Ovary (tissue), 10 donors: ENCODE results near the gene ERVK3-1. TPM values are rescaled to one million over a fixed set of nuclear protein-coding genes. Genes with fewer than 3 reads are reported as not detected.
"Not testable (repeated sequence)": the region's sequence is repeated elsewhere in the genome, so short reads cannot be mapped to it uniquely, and the experiment has no call there.

Source experiments
- DNase-seq, 5 donors: peaks; one replicate each; pipeline ENCODE4 v3.0.0-alpha.2; 2019 to 2020
- H3K27ac ChIP-seq, 2 donors: fragments of 200-600 bp; one replicate each; pipeline versions ENCODE4 v1.5.1 to v1.8.0; 2019 to 2022
- H3K27me3 ChIP-seq: fragments of 200-600 bp; one replicate; pipeline ENCODE4 v1.8.0; 2022
- H3K36me3 ChIP-seq: fragments of 200-600 bp; sonication (generic); one replicate; pipeline ENCODE4 v1.5.1; 2019
- H3K4me1 ChIP-seq: one replicate; pipeline ENCODE4 v1.8.1; 2013; ENCODE audit warnings: mild to moderate bottlenecking, moderate library complexity; ENCODE audit not compliant: insufficient read depth
- H3K4me3 ChIP-seq: fragments of 200-600 bp; sonication (generic); one replicate; pipeline ENCODE4 v1.5.1; 2017
- H3K9me3 ChIP-seq, 2 donors: fragments of 200-600 bp in 1 of 2; sonication (generic) in 1 of 2; one replicate each; pipeline versions ENCODE4 v1.5.1 to v1.8.1; 2013 to 2019; ENCODE audit warnings: mild to moderate bottlenecking in 1 of 2, moderate library complexity in 1 of 2
- EP300 ChIP-seq: sonication (generic); formaldehyde crosslinking; IDR thresholded peaks from one replicate; pipeline ENCODE4 v1.6.1; 2017; ENCODE audit warnings: antibody characterized with exemption
- POLR2A ChIP-seq: fragments of 450-650 bp; IDR thresholded peaks from one replicate; pipeline ENCODE4 v1.6.1; 2017; ENCODE audit warnings: antibody characterized with exemption, mild to moderate bottlenecking, moderate library complexity
- WGBS, 3 donors: extraction: QIAGEN DNeasy Blood & Tissue Kit in 1 of 3; methylation state at CpG; one replicate each; pipeline versions ENCODE4 v1.1.5 to v1.1.7; 2013 to 2017; 5-methylcytosine and 5-hydroxymethylcytosine counted together
- intact Hi-C, 4 donors: fragments of 100-400 bp; cut with DNase I; formaldehyde crosslinking; loops; one replicate each; pipeline versions ENCODE4 v1.11.0 to v1.15.1; 2022 to 2023
- long read RNA-seq, 3 donors: library from polyadenylated mRNA in 2 of 3; unstranded in 2 of 3; transcript quantifications; one replicate each; pipeline ENCODE4 v2.0.0 and lab custom pipeline, GENCODE V29; 2021 to 2026
- polyA plus RNA-seq, 2 donors: library from polyadenylated mRNA; stranded (reverse); fragments of 200-250 nt in 1 of 2; fragments of 350-450 nt in 1 of 2; fragmentation: Illumina TruSeq in 1 of 2; extraction: RNeasy Lipid Tissue Mini Kit (QIAGEN cat#74804) in 1 of 2; gene quantifications; one replicate each; pipeline ENCODE4 v1.2.3, GENCODE V29; 2013 to 2014
- total RNA-seq, 7 donors: library from RNA; depleted of rRNA in 2 of 7; stranded (reverse); fragments of >200 nt in 2 of 7; fragmentation: NEBNext Ultra II Directional in 3 of 7; extraction: Animal tissue kit (Norgen Biotek cat#: 25700) in 3 of 7; gene quantifications; one replicate each; pipeline versions ENCODE4 v1.1.0 to v1.2.4, GENCODE V29; 2016 to 2023
- TF ChIP-seq, protein P1 (sequence below), 3 donors: fragments of 450-650 bp in 2 of 3; fragments of 200-600 bp in 1 of 3; IDR thresholded peaks; one replicate each; pipeline versions ENCODE4 v1.5.1 to v1.8.0; 2016 to 2022; ENCODE audit warnings: antibody characterized with exemption in 3 of 3, mild to moderate bottlenecking in 1 of 3
- donor health status: DM: no; HTN: no; CAD: no; lungs with moderate emphysema.
- donor health status: DM: no; HTN: no; CAD: no.
- donor health status: Bipolar disorder and iron deficiency.
- donor health status: DM: yes; HTN: yes; CAD: no.
- donor health status: DM: no; HTN: no; CAD: no.
- donor health status: DM: yes; HTN: yes; CAD: no.

ERVK3-1 gene
- total RNA-seq (10 to 100 TPM; 26.9 to 37.6 (median 29.9) TPM), polyA plus RNA-seq (10 to 100 TPM; 27.4 to 52.5 TPM)
- long read RNA-seq, donor 1, transcript ERVK3-1-204 (2 exons, 3,889 nt): minor isoform, 8 of 95 reads
- long read RNA-seq, donor 1, transcript ERVK3-1-203 (2 exons, 616 nt): minor isoform, 9 of 95 reads
- long read RNA-seq, donor 1, transcript ERVK3-1-201 (4 exons, 1,469 nt): major isoform, 66 of 95 reads
- long read RNA-seq, donor 1, partial matches to known transcripts: 2 of 95 reads
- long read RNA-seq, donor 1, other reads (novel, unspliced or antisense): 8 of 95 reads
- long read RNA-seq, donor 2, transcript ERVK3-1-201 (4 exons, 1,469 nt): major isoform, 26 of 30 reads
- long read RNA-seq, donor 2, partial matches to known transcripts: 0 of 30 reads
- long read RNA-seq, donor 2, other reads (novel, unspliced or antisense): 0 of 30 reads
- long read RNA-seq, donor 3, transcript ERVK3-1-201 (4 exons, 1,469 nt): major isoform, 30 of 36 reads
- long read RNA-seq, donor 3, partial matches to known transcripts: 0 of 36 reads
- long read RNA-seq, donor 3, other reads (novel, unspliced or antisense): 2 of 36 reads

DNA sequence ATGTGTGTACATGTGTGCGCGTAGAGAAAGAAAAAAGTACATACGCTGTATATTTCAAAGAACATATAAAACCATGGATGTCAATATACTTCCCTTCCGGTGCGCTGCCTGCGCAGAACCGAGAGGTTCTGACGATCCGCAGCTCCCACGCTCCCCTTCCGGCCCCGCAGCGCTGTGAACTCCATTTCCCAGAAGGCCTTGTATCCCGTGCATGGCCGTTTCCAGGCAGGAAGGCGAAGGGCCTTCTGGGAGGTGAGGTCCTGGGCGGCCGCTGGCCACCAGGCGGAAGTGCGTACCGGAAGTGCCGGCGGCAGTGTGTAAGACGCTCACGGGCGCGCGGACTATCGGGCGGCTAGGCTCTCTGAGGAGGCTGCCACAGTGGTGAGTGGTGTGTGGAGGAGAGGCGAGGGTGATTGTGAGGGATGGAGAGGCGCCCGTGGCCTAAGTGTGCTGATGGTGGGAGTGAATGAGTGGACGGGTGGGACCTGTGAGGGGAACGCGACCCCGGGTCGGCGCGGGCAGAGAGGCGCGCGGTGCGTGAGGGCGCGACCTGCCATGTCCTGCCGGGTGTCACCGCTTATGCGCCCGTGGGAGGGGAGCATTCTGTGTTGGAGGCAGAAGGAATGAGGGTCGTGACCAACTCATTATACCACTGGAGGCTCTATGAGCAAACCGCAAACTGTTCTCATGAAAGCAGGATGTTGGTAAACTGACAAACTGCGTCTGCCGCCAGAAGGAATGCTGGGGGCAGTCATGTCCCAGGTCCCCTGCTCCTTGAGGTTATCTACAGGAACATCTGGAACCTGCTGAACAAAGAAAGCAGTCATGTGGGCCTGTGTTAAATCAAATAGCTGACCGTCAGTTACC lies at the start of gene ERVK3-1:
TSS of gene ERVK3-1 (plus strand) at position 313 of the 867 bp plus-strand sequence. CDS start 6,792 bp downstream, outside the sequence.
- TF ChIP-seq POLR2A (peak; percentile 85), EP300 (peak; percentile 77)
- TF ChIP-seq, protein P1, sequence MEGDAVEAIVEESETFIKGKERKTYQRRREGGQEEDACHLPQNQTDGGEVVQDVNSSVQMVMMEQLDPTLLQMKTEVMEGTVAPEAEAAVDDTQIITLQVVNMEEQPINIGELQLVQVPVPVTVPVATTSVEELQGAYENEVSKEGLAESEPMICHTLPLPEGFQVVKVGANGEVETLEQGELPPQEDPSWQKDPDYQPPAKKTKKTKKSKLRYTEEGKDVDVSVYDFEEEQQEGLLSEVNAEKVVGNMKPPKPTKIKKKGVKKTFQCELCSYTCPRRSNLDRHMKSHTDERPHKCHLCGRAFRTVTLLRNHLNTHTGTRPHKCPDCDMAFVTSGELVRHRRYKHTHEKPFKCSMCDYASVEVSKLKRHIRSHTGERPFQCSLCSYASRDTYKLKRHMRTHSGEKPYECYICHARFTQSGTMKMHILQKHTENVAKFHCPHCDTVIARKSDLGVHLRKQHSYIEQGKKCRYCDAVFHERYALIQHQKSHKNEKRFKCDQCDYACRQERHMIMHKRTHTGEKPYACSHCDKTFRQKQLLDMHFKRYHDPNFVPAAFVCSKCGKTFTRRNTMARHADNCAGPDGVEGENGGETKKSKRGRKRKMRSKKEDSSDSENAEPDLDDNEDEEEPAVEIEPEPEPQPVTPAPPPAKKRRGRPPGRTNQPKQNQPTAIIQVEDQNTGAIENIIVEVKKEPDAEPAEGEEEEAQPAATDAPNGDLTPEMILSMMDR (IDR thresholded peaks at IDR 0.05): peak; percentile 27 to 77 (median 62)
- Histone ChIP-seq H3K27ac (peak within 1 kb of the TSS in 1 of 2 donors; percentile 56), H3K4me1 (peaks cover 2% of the 10 kb centered on the region), H3K36me3 (no peaks in the 10 kb centered on the region), H3K27me3 (no peaks in the 10 kb centered on the region), H3K4me3 (peak within 1 kb of the TSS; percentile 89), H3K9me3 (no peaks in the 10 kb centered on the region)
- DNase-seq: peak; percentile 92 to 96 (median 93)
- 0 to 1% (median 0%) methylated on average over 55 of the region's 55 CpGs for WGBS, 3 donors
- intact Hi-C loops: no loop called here

DNA sequence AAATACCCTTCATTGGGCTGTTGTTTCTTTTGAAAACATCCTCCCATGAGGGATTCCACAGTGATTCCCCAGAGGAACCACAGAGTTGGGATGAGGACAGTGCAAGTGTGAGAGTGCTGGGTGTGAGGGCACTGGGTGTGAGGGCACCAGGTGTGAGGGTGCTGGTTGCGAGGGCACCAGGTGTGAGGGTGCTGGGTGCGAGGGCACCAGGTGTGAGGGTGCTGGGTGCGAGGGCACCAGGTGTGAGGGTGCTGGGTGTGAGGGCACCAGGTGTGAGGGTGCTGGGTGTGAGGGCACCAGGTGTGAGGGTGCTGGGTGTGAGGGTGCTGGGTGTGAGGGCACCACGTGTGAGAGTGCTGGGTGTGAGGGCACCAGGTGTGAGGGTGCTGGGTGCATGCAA lies 46.9 kb upstream of the ERVK3-1 start:
- H3K4me3 ChIP-seq, H3K36me3 ChIP-seq, DNase-seq, H3K27ac ChIP-seq, H3K27me3 ChIP-seq, H3K4me1 ChIP-seq, intact Hi-C loops: not testable (repeated sequence)
- 54 to 88% (median 70%) methylated on average over 4 of the region's 4 CpGs for WGBS, 3 donors
- H3K9me3 ChIP-seq: peaks cover 61 to 95% of the 10 kb centered on the region in 2 donors

GRCh38 chr19:58261600-58261967 lies 43.6 kb upstream of the ERVK3-1 start:
- TF ChIP-seq, protein P1 (IDR thresholded peaks at IDR 0.05): no peak
- TF ChIP-seq EP300 (no peak), POLR2A (no peak)
- intact Hi-C loops: no loop called here
- peaks cover 2% of the 10 kb centered on the region for H3K36me3 ChIP-seq

DNA sequence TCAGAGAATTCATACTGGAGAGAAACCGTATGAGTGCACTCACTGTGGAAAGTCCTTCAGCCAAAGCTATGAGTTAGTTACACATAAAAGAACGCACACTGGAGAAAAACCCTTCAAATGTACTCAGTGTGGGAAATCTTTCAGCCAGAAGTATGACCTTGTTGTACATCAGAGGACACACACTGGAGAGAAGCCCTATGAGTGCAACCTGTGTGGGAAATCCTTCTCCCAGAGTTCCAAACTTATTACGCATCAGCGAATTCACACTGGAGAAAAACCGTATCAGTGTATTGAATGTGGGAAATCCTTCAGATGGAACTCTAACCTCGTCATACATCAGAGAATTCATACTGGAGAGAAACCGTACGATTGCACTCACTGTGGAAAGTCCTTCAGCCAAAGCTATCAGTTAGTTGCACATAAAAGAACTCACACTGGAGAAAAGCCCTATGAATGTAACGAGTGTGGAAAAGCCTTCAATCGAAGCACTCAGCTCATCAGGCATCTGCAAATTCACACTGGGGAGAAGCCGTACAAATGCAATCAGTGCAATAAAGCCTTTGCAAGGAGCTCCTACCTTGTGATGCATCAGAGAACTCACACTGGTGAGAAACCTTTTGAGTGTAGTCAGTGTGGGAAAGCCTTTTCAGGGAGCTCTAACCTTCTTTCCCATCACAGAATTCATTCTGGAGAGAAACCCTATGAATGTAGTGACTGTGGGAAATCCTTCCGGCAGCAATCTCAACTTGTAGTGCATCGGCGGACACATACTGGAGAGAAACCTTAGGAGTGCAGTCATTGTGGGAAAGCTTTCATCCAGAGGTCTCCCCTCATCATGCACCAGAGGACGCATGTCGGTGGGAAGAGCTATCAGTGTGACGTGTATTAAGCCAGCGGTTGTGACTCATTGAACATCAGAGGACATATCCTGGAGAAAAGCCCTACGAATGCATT lies 42.9 kb upstream of the ERVK3-1 start:
- intact Hi-C loops: no loop called here
- Histone ChIP-seq H3K4me3 (no peak overlapping the region), H3K9me3 (peaks cover 59 to 98% of the 10 kb centered on the region in 2 donors), H3K27me3 (no peaks in the 10 kb centered on the region), H3K27ac (no peak overlapping the region), H3K4me1 (no peaks in the 10 kb centered on the region), H3K36me3 (peaks cover 2% of the 10 kb centered on the region)
- TF ChIP-seq EP300 (no peak), POLR2A (no peak)
- TF ChIP-seq, protein P1 (IDR thresholded peaks at IDR 0.05): no peak
- WGBS, 3 donors: 95 to 98% (median 96%) methylated on average over 19 of the region's 19 CpGs
- DNase-seq: no peak

More at GRCh38 chr19:58261600-58261967, 43.6 kb upstream of the ERVK3-1 start:
- Histone ChIP-seq H3K9me3 (peaks cover 61 to 97% of the 10 kb centered on the region in 2 donors), H3K27me3 (no peaks in the 10 kb centered on the region), H3K4me3 (no peak overlapping the region), H3K27ac (no peak overlapping the region), H3K4me1 (no peaks in the 10 kb centered on the region)
- no peak for DNase-seq
- WGBS, 3 donors: 87 to 94% (median 94%) methylated on average over 3 of the region's 3 CpGs
